NCI-H524 treated with DMSO at 0.1 percent for 48 hours (cell line): ENCODE results near the gene RCAN2.
"Not testable (repeated sequence)": the region's sequence is repeated elsewhere in the genome, so short reads cannot be mapped to it uniquely, and the experiment has no call there.

Source experiments
- DNase-seq: peaks from one replicate; lab custom pipeline; 2025; lab: John Stamatoyannopoulos, UW

RCAN2 gene

GRCh38 chr6:46332448-46332847 is 158.8 kb downstream of the RCAN2 start:
- not testable (repeated sequence) for DNase-seq

GRCh38 chr6:46331461-46331860 is 159.8 kb downstream of the RCAN2 start:
- no peak for DNase-seq

GRCh38 chr6:46329568-46329967 is 161.7 kb downstream of the RCAN2 start:
- no peak for DNase-seq

GRCh38 chr6:46327779-46328178 is 163.5 kb downstream of the RCAN2 start:
- no peak for DNase-seq

- DNase-seq = no peak
Observed at GRCh38 chr6:46325561-46326530, 165.4 kb downstream of the RCAN2 start.

- DNase-seq = no peak
Observed at GRCh38 chr6:46324706-46325105, 166.5 kb downstream of the RCAN2 start.

GRCh38 chr6:46323966-46324622 is 167.2 kb downstream of the RCAN2 start:
- no peak for DNase-seq

GRCh38 chr6:46323312-46323965 is 167.8 kb downstream of the RCAN2 start:
- DNase-seq = no peak

- no peak for DNase-seq
Observed at GRCh38 chr6:46320505-46320904, 170.7 kb downstream of the RCAN2 start.

- DNase-seq = no peak
Observed at GRCh38 chr6:46315589-46315988, 175.7 kb downstream of the RCAN2 start.

GRCh38 chr6:46312654-46313053 is 178.6 kb downstream of the RCAN2 start:
- no peak for DNase-seq

- DNase-seq = no peak
Observed at GRCh38 chr6:46310196-46310595, 181.1 kb downstream of the RCAN2 start.

- DNase-seq = no peak
Observed at GRCh38 chr6:46306431-46306830, 184.8 kb downstream of the RCAN2 start.

- no peak for DNase-seq
Observed at GRCh38 chr6:46305833-46306232, 185.4 kb downstream of the RCAN2 start.

- no peak for DNase-seq
Observed at GRCh38 chr6:46305236-46305635, 186.0 kb downstream of the RCAN2 start.

GRCh38 chr6:46302816-46303215 is 188.4 kb downstream of the RCAN2 start:
- no peak for DNase-seq

GRCh38 chr6:46302176-46302575 is 189.1 kb downstream of the RCAN2 start:
- no peak for DNase-seq

GRCh38 chr6:46299253-46299652 is 192.0 kb downstream of the RCAN2 start:
- DNase-seq = no peak

- no peak for DNase-seq
Observed at GRCh38 chr6:46296586-46296985, 194.7 kb downstream of the RCAN2 start.

- no peak for DNase-seq
Observed at GRCh38 chr6:46293641-46294316, 197.5 kb downstream of the RCAN2 start.

- no peak for DNase-seq
Observed at GRCh38 chr6:46291880-46292279, 199.4 kb downstream of the RCAN2 start.

- DNase-seq = no peak
Observed at GRCh38 chr6:46291275-46291633, 200.0 kb downstream of the RCAN2 start.
